ENCODE measurements around the gene HPCAL1. TPM values are rescaled to one million over a fixed set of nuclear protein-coding genes. Genes with fewer than 3 reads are reported as not detected.

The HPCAL1 gene
- total RNA-seq, 1 donor from 2014 or later, result 110 TPM

- H3K36me3 Mint-ChIP-seq (ENCODE audit: low read depth), result peaks cover 3% of the 10 kb centered on the region
- intact Hi-C loops (cut with micrococcal nuclease), result no loop called here
- H3K4me3 Mint-ChIP-seq (ENCODE audit: low read depth), result no peak overlapping the region
- no peaks in the 10 kb centered on the region for H3K9me3 Mint-ChIP-seq
- H3K27ac Mint-ChIP-seq, result no peak overlapping the region
- H3K4me1 Mint-ChIP-seq (ENCODE audit: low read depth), result peaks cover 28% of the 10 kb centered on the region
- no peaks in the 10 kb centered on the region for H3K27me3 Mint-ChIP-seq (ENCODE audit: low read depth)
- DNase-seq (ENCODE audit: low spot score), result no peak
Observed at GRCh38 chr2:10343658-10344057, 41.0 kb downstream of the HPCAL1 start.

GRCh38 chr2:10344105-10345066, 41.7 kb downstream of the HPCAL1 start:
- H3K36me3 Mint-ChIP-seq (ENCODE audit: low read depth), result no peaks in the 10 kb centered on the region
- no peak for DNase-seq (ENCODE audit: low spot score)
- H3K9me3 Mint-ChIP-seq, result no peaks in the 10 kb centered on the region
- no peak overlapping the region for H3K4me3 Mint-ChIP-seq (ENCODE audit: low read depth)
- peak overlapping the region; percentile 31 for H3K27ac Mint-ChIP-seq
- intact Hi-C loops (cut with micrococcal nuclease), result no loop called here
- peaks cover 32% of the 10 kb centered on the region for H3K4me1 Mint-ChIP-seq (ENCODE audit: low read depth)
- no peaks in the 10 kb centered on the region for H3K27me3 Mint-ChIP-seq (ENCODE audit: low read depth)

- no peaks in the 10 kb centered on the region for H3K27me3 Mint-ChIP-seq (ENCODE audit: low read depth)
- H3K36me3 Mint-ChIP-seq (ENCODE audit: low read depth), result no peaks in the 10 kb centered on the region
- no peaks in the 10 kb centered on the region for H3K9me3 Mint-ChIP-seq
- peak overlapping the region; percentile 31 for H3K27ac Mint-ChIP-seq
- H3K4me1 Mint-ChIP-seq (ENCODE audit: low read depth), result peaks cover 27% of the 10 kb centered on the region
- intact Hi-C loops (cut with micrococcal nuclease), result no loop called here
- H3K4me3 Mint-ChIP-seq (ENCODE audit: low read depth), result no peak overlapping the region
- DNase-seq (ENCODE audit: low spot score), result no peak
Observed at GRCh38 chr2:10345126-10345525, 42.4 kb downstream of the HPCAL1 start.

GRCh38 chr2:10345813-10346212, 43.1 kb downstream of the HPCAL1 start:
- H3K36me3 Mint-ChIP-seq (ENCODE audit: low read depth), result peaks cover 3% of the 10 kb centered on the region
- no peak overlapping the region for H3K4me3 Mint-ChIP-seq (ENCODE audit: low read depth)
- no peaks in the 10 kb centered on the region for H3K9me3 Mint-ChIP-seq
- intact Hi-C loops (cut with micrococcal nuclease), result no loop called here
- H3K4me1 Mint-ChIP-seq (ENCODE audit: low read depth), result peaks cover 28% of the 10 kb centered on the region
- H3K27me3 Mint-ChIP-seq (ENCODE audit: low read depth), result no peaks in the 10 kb centered on the region
- no peak for DNase-seq (ENCODE audit: low spot score)
- no peak overlapping the region for H3K27ac Mint-ChIP-seq

GRCh38 chr2:10346929-10347561, 44.3 kb downstream of the HPCAL1 start:
- Mint-ChIP-seq H3K27me3 (ENCODE audit: low read depth) (no peaks in the 10 kb centered on the region), H3K9me3 (no peaks in the 10 kb centered on the region), H3K4me3 (ENCODE audit: low read depth) (no peak overlapping the region), H3K27ac (no peak overlapping the region), H3K36me3 (ENCODE audit: low read depth) (peaks cover 8% of the 10 kb centered on the region), H3K4me1 (ENCODE audit: low read depth) (peaks cover 32% of the 10 kb centered on the region)
- intact Hi-C loops (cut with micrococcal nuclease), result no loop called here
- no peak for DNase-seq (ENCODE audit: low spot score)

- H3K36me3 Mint-ChIP-seq (ENCODE audit: low read depth), result peaks cover 8% of the 10 kb centered on the region
- H3K4me3 Mint-ChIP-seq (ENCODE audit: low read depth), result no peak overlapping the region
- no peak for DNase-seq (ENCODE audit: low spot score)
- H3K27ac Mint-ChIP-seq, result no peak overlapping the region
- H3K4me1 Mint-ChIP-seq (ENCODE audit: low read depth), result peaks cover 32% of the 10 kb centered on the region
- H3K27me3 Mint-ChIP-seq (ENCODE audit: low read depth), result no peaks in the 10 kb centered on the region
- H3K9me3 Mint-ChIP-seq, result no peaks in the 10 kb centered on the region
- intact Hi-C loops (cut with micrococcal nuclease), result no loop called here
Observed at GRCh38 chr2:10347562-10347948, 44.9 kb downstream of the HPCAL1 start.

- Mint-ChIP-seq H3K4me1 (ENCODE audit: low read depth) (peaks cover 26% of the 10 kb centered on the region), H3K27me3 (ENCODE audit: low read depth) (no peaks in the 10 kb centered on the region), H3K9me3 (no peaks in the 10 kb centered on the region), H3K4me3 (ENCODE audit: low read depth) (no peak overlapping the region), H3K36me3 (ENCODE audit: low read depth) (peaks cover 8% of the 10 kb centered on the region), H3K27ac (no peak overlapping the region)
- intact Hi-C loops (cut with micrococcal nuclease), result no loop called here
- no peak for DNase-seq (ENCODE audit: low spot score)
Observed at GRCh38 chr2:10348891-10349290, 46.2 kb downstream of the HPCAL1 start.

GRCh38 chr2:10350761-10351160, 48.1 kb downstream of the HPCAL1 start:
- Mint-ChIP-seq H3K4me3 (ENCODE audit: low read depth) (no peak overlapping the region), H3K4me1 (ENCODE audit: low read depth) (peaks cover 24% of the 10 kb centered on the region), H3K36me3 (ENCODE audit: low read depth) (peaks cover 16% of the 10 kb centered on the region), H3K27me3 (ENCODE audit: low read depth) (no peaks in the 10 kb centered on the region), H3K9me3 (no peaks in the 10 kb centered on the region), H3K27ac (no peak overlapping the region)
- intact Hi-C loops (cut with micrococcal nuclease), result no loop called here
- DNase-seq (ENCODE audit: low spot score), result no peak

GRCh38 chr2:10352361-10352760, 49.7 kb downstream of the HPCAL1 start:
- no peaks in the 10 kb centered on the region for H3K27me3 Mint-ChIP-seq (ENCODE audit: low read depth)
- intact Hi-C loops (cut with micrococcal nuclease), result no loop called here
- peaks cover 25% of the 10 kb centered on the region for H3K4me1 Mint-ChIP-seq (ENCODE audit: low read depth)
- H3K9me3 Mint-ChIP-seq, result no peaks in the 10 kb centered on the region
- DNase-seq (ENCODE audit: low spot score), result no peak
- no peak overlapping the region for H3K27ac Mint-ChIP-seq
- H3K4me3 Mint-ChIP-seq (ENCODE audit: low read depth), result no peak overlapping the region
- peaks cover 16% of the 10 kb centered on the region for H3K36me3 Mint-ChIP-seq (ENCODE audit: low read depth)

- no peak overlapping the region for H3K27ac Mint-ChIP-seq
- DNase-seq (ENCODE audit: low spot score), result no peak
- peaks cover 25% of the 10 kb centered on the region for H3K4me1 Mint-ChIP-seq (ENCODE audit: low read depth)
- peaks cover 16% of the 10 kb centered on the region for H3K36me3 Mint-ChIP-seq (ENCODE audit: low read depth)
- intact Hi-C loops (cut with micrococcal nuclease), result no loop called here
- H3K9me3 Mint-ChIP-seq, result no peaks in the 10 kb centered on the region
- no peak overlapping the region for H3K4me3 Mint-ChIP-seq (ENCODE audit: low read depth)
- no peaks in the 10 kb centered on the region for H3K27me3 Mint-ChIP-seq (ENCODE audit: low read depth)
Observed at GRCh38 chr2:10352972-10353371, 50.3 kb downstream of the HPCAL1 start.

GRCh38 chr2:10353931-10354330, 51.2 kb downstream of the HPCAL1 start:
- H3K4me1 Mint-ChIP-seq (ENCODE audit: low read depth), result peaks cover 23% of the 10 kb centered on the region
- intact Hi-C loops (cut with micrococcal nuclease), result no loop called here
- no peak overlapping the region for H3K4me3 Mint-ChIP-seq (ENCODE audit: low read depth)
- DNase-seq (ENCODE audit: low spot score), result no peak
- peaks cover 16% of the 10 kb centered on the region for H3K36me3 Mint-ChIP-seq (ENCODE audit: low read depth)
- H3K9me3 Mint-ChIP-seq, result no peaks in the 10 kb centered on the region
- no peaks in the 10 kb centered on the region for H3K27me3 Mint-ChIP-seq (ENCODE audit: low read depth)
- peak overlapping the region; percentile 43 for H3K27ac Mint-ChIP-seq

- H3K4me1 Mint-ChIP-seq (ENCODE audit: low read depth), result peaks cover 20% of the 10 kb centered on the region
- DNase-seq (ENCODE audit: low spot score), result no peak
- no peaks in the 10 kb centered on the region for H3K27me3 Mint-ChIP-seq (ENCODE audit: low read depth)
- H3K27ac Mint-ChIP-seq, result no peak overlapping the region
- no peak overlapping the region for H3K4me3 Mint-ChIP-seq (ENCODE audit: low read depth)
- no peaks in the 10 kb centered on the region for H3K9me3 Mint-ChIP-seq
- peaks cover 16% of the 10 kb centered on the region for H3K36me3 Mint-ChIP-seq (ENCODE audit: low read depth)
- intact Hi-C loops (cut with micrococcal nuclease), result no loop called here
Observed at GRCh38 chr2:10354399-10354798, 51.7 kb downstream of the HPCAL1 start.
